ENCODE measurements around the gene CRTAC1. TPM values are rescaled to one million over a fixed set of nuclear protein-coding genes. Genes with fewer than 3 reads are reported as not detected.

The CRTAC1 gene
- total and polyA plus RNA-seq, 2 donors (not counting 3 experiments of a cell fraction or from before 2014, with no cell fraction given) = 1.4 to 3.0 TPM

GRCh38 chr10:97821308-97822038 lies 208.9 kb downstream of the CRTAC1 start:
- no peak overlapping the region for H2AFZ ChIP-seq (ENCODE audit: low read depth, low read length)
- CTCF ChIA-PET = no interaction called here
- no peak for TF ChIP-seq EZH2 (IDR thresholded peaks at IDR 0.05; ENCODE audit: borderline replicate concordance, low read depth, low read length, severe bottlenecking)
- TF ChIP-seq FOS (IDR thresholded peaks at IDR 0.05; ENCODE audit: borderline replicate concordance, insufficient read depth, low read length) = no peak
- TF ChIP-seq POLR2A (IDR thresholded peaks at IDR 0.05; ENCODE audit: low read depth, low read length) = no peak
- TF ChIP-seq GATA2 (IDR thresholded peaks at IDR 0.05; ENCODE audit: insufficient read depth, insufficient read length, low read depth, low read length) = no peak
- no peak for TF ChIP-seq MYC (IDR thresholded peaks at IDR 0.05; ENCODE audit: low read depth, low read length)
- TF ChIP-seq JUN (IDR thresholded peaks at IDR 0.05; ENCODE audit: borderline replicate concordance, insufficient read depth, insufficient read length, low read depth) = no peak
- TF ChIP-seq POLR2AphosphoS5 (IDR thresholded peaks at IDR 0.05; ENCODE audit: insufficient read depth, low read depth, low read length) = no peak
- TF ChIP-seq MAX (IDR thresholded peaks at IDR 0.05; ENCODE audit: insufficient read depth, insufficient read length) = no peak
- TF ChIP-seq CTCF (IDR thresholded peaks at IDR 0.05; ENCODE audit: extremely low read depth in 1 of 2, insufficient read depth in 1 of 2, low read depth in 1 of 2, low read length in 2 of 2) = no peak
- no peak overlapping the region for H3K9ac ChIP-seq (replicated peaks; ENCODE audit: extremely low read depth, insufficient read depth, low read length)
- H3K79me2 ChIP-seq (ENCODE audit: control insufficient read depth, insufficient read depth, low read length) = no peaks in the 10 kb centered on the region
- FAIRE-seq (no peak), DNase-seq (ENCODE audit: low read depth, low spot score) (no peak)
- no peaks in the 10 kb centered on the region for H4K20me1 ChIP-seq (replicated peaks; ENCODE audit: control insufficient read depth, extremely low read depth, insufficient read depth, low read length)
- POLR2A ChIA-PET = no interaction called here
- H3K27ac ChIP-seq (ENCODE audit: insufficient read depth, low read depth, low read length) = no peak overlapping the region
- no TSS peak for BruUV-seq (replicated peaks)
- no peaks in the 10 kb centered on the region for H3K36me3 ChIP-seq (ENCODE audit: control insufficient read depth in 2 of 2, extremely low read depth in 1 of 2, insufficient read depth in 2 of 2, low read length in 2 of 2)
- H3K27me3 ChIP-seq (ENCODE audit: control insufficient read depth in 2 of 2, insufficient read depth in 2 of 2, low read length in 2 of 2) = no peaks in the 10 kb centered on the region
- H3K9me3 ChIP-seq (replicated peaks; ENCODE audit: control insufficient read depth, insufficient read depth, low read length) = no peaks in the 10 kb centered on the region
- H3K4me2 ChIP-seq (ENCODE audit: insufficient read depth, low read length) = no peak overlapping the region
- intact Hi-C loops (cut with micrococcal nuclease) = no loop called here
- no peak overlapping the region for H3K4me3 ChIP-seq (replicated peaks in 1 of 3; ENCODE audit: insufficient read depth in 1 of 3, low read depth in 1 of 3, low read length in 3 of 3)
- no peaks in the 10 kb centered on the region for H3K4me1 ChIP-seq (ENCODE audit: control insufficient read depth, extremely low read depth, insufficient read depth, low read length)
- H3K9me1 ChIP-seq (replicated peaks; ENCODE audit: control insufficient read depth, extremely low read depth, insufficient read depth, low read length) = no peaks in the 10 kb centered on the region
- dilution Hi-C loops (cut with MboI; ENCODE audit: extremely low pct_ligation_motif_present, low sequenced_read_pairs) = no loop called here
